ENCODE results near the gene ZC3H12C. TPM values are rescaled to one million over a fixed set of nuclear protein-coding genes. Genes with fewer than 3 reads are reported as not detected.

The ZC3H12C gene
- total and polyA plus RNA-seq, 10 of the 15 experiments (the other 5 are each of a cell fraction or from before 2014, with no cell fraction given) = 0.31 to 31.0 (median 3.7) TPM

DNA sequence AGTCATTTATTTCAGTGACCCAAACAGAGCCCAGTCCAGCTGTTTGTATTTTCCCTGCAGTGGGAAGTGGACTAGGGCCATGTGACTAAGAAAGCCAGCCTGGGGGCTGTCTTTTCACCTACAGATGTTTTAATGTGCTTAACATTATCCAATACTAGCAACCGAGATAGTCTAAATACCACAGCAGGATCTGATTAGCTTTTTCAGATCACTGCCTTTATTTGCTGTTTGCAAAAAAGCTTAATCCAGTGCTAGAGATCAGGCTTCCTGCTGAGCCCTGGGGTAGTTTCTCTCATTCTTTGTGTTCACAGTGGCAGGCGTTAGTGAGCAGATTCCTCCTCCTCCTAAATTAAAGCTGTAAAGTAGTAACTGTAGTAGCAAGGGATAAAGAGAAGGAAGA lies 35.0 kb downstream of the ZC3H12C start (continued):
- TF ChIP-seq, protein P1, sequence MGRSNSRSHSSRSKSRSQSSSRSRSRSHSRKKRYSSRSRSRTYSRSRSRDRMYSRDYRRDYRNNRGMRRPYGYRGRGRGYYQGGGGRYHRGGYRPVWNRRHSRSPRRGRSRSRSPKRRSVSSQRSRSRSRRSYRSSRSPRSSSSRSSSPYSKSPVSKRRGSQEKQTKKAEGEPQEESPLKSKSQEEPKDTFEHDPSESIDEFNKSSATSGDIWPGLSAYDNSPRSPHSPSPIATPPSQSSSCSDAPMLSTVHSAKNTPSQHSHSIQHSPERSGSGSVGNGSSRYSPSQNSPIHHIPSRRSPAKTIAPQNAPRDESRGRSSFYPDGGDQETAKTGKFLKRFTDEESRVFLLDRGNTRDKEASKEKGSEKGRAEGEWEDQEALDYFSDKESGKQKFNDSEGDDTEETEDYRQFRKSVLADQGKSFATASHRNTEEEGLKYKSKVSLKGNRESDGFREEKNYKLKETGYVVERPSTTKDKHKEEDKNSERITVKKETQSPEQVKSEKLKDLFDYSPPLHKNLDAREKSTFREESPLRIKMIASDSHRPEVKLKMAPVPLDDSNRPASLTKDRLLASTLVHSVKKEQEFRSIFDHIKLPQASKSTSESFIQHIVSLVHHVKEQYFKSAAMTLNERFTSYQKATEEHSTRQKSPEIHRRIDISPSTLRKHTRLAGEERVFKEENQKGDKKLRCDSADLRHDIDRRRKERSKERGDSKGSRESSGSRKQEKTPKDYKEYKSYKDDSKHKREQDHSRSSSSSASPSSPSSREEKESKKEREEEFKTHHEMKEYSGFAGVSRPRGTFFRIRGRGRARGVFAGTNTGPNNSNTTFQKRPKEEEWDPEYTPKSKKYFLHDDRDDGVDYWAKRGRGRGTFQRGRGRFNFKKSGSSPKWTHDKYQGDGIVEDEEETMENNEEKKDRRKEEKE (IDR thresholded peaks at IDR 0.05) = no peak
- no peak for TF ChIP-seq RAD21 (IDR thresholded peaks at IDR 0.05; ENCODE audit: insufficient read depth, low read depth, low read length)
- no peak for TF ChIP-seq RBBP5 (conservative IDR thresholded peaks at IDR 0.05)

DNA sequence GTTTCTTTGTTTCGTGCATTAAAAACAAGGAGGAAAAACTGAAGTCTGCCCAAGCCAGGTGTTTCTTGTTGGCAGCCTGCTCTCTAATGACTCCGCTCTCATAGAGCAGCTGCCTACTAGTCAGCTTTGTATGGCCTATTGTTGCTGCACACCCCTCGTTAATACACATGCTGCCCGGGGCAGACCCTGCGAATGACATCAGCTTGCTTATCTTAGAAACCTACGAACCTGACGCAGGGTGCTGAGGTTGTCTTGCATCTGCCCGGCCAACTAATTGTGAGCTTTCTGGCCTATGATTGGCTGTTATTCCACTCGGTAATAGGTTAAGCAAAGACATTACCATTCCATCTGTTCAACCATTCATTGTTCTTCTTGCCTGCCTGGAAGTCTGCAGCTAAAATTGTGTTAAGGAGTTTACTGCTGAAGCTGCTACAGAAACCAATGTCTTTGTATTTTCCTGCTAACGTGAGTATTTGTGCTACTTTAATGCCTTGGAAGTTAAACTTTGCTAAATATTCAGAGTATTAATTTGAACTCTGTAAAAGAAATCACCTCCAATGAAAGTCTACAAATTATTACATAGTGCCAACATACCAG lies 37.5 kb downstream of the ZC3H12C start:
- CTCF ChIA-PET = interaction anchor here (0.6 to 1.5 kb wide), 2 partner anchors 30 to 223 kb away, joined by 3 to 4 read pairs; no protein-coding TSS in a partner anchor

More for the DNA sequence above, 37.5 kb downstream of the ZC3H12C start:
- intact Hi-C loops (cut with micrococcal nuclease; ENCODE audit: unreplicated experiment) = no loop called here
- in situ Hi-C loops (cut with MboI) = no loop called here
- ChIA-PET RAD21 (ENCODE audit: unreplicated experiment) (interaction anchor here (0.8 kb wide), 1 partner anchor 8 kb away, joined by 3 read pairs; no protein-coding TSS in a partner anchor), SMC1A (ENCODE audit: uncharacterized antibody, unreplicated experiment) (interaction anchor here (0.5 to 1.9 kb wide), 11 partner anchors 10 to 1185 kb away, joined by 3 to 8 read pairs (median 3); no protein-coding TSS in a partner anchor), POLR2A (interaction anchor here (0.6 kb wide), 1 partner anchor 164 kb away, joined by 4 read pairs; no protein-coding TSS in a partner anchor)
- Histone ChIP-seq H3K9me3 (replicated peaks; ENCODE audit: control insufficient read depth, insufficient read depth, low read length) (no peaks in the 10 kb centered on the region), H3K4me3 (no peak overlapping the region), H3K36me3 (ENCODE audit: control insufficient read depth in 2 of 2, insufficient read depth in 2 of 2, low read length in 1 of 2) (no peaks in the 10 kb centered on the region; a peak in 2 of 4 replicates), H3K4me2 (ENCODE audit: control insufficient read depth, insufficient read depth) (no peak overlapping the region), H3K79me2 (ENCODE audit: control insufficient read depth, insufficient read depth, low read length) (peaks cover 9% of the 10 kb centered on the region), H2AFZ (ENCODE audit: control insufficient read depth, low read depth, low read length) (no peak overlapping the region), H4K20me1 (ENCODE audit: control insufficient read depth, insufficient read depth) (no peaks in the 10 kb centered on the region), H3K9ac (ENCODE audit: control insufficient read depth, insufficient read depth, low read length) (no peak overlapping the region), H3K4me1 (ENCODE audit: control insufficient read depth, insufficient read depth, low read length) (no peaks in the 10 kb centered on the region), H3K27ac (ENCODE audit: control insufficient read depth, insufficient read depth) (no peak overlapping the region), H3K27me3 (replicated peaks in 1 of 2; ENCODE audit: control insufficient read depth in 2 of 2, insufficient read depth in 2 of 2, low read length in 1 of 2) (no peaks in the 10 kb centered on the region)
- TF ChIP-seq KAT2A (conservative IDR thresholded peaks at IDR 0.05; ENCODE audit: control insufficient read depth, low read depth, low read length) (no peak), NFXL1 (IDR thresholded peaks at IDR 0.05; ENCODE audit: borderline replicate concordance) (no peak), CBFB (IDR thresholded peaks at IDR 0.05; ENCODE audit: low read depth) (no peak), KLF5 (IDR thresholded peaks at IDR 0.05; ENCODE audit: partially characterized antibody) (no peak)
- peak; percentile 23 for FAIRE-seq
- no peak for DNase-seq (ENCODE audit: low read depth, low spot score)
- no TSS peak for BruUV-seq (replicated peaks)
- peak; percentile 20; the same call in 2 of the 3 replicates for ATAC-seq
- WGBS (ENCODE audit: insufficient coverage, insufficient replicate concordance, low lambda C conversion rate, missing lambda C conversion rate) = 80% methylated on average over 10 of the region's 10 CpGs
